ENCODE measurements around the gene NUP88.

NUP88 gene

DNA sequence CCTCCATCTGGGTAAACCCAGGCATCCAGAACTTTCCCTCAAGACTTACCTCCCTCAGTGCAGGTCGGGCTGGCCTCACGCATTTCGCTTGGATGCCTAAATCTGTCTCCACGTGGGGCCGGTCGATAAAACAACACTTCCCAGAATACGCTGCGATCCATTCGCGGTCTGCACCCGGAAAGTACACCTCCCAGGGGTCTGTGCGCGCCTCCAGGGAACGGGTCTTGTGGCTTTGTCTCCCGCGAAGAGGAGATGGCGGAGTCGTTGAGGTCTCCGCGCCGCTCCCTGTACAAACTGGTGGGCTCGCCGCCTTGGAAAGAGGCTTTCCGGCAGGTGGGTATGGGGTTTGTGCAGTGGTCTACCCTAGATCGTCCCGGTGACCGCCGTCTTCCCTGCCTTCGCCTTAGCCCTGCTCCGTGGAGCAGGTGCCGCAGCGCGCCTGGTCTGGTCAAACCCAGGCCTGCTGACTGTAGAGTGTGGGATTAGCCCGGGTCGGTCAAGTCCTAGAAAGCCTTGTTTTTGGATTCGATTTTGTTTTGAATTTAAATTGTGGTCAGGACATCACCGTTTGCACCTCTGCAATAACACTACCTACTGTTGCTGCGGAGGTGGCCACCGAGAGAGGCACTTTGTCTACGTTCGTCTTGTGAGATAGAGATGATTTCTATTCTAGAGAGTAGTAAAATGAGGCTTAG lies 644 bp upstream of the NUP88 start, which contains the start of gene RPAIN:
Gene RPAIN, plus strand, starts transcription at position 224 of the 695 bp plus-strand sequence. Its CDS starts 29 bp downstream, at position 253.
- DNase-seq (ENCODE audit: low read depth in 2 of 2), result peak; percentile 78 to 83

- peak; percentile 23 to 44 for DNase-seq (ENCODE audit: low read depth in 2 of 2)
Measured at GRCh38 chr17:5418858-5419355, 555 bp downstream of the NUP88 start.

- no peak for DNase-seq (ENCODE audit: low read depth in 2 of 2)
Measured at GRCh38 chr17:5416901-5417300, 2.6 kb downstream of the NUP88 start.

- no peak for DNase-seq (ENCODE audit: low read depth in 2 of 2)
Measured at GRCh38 chr17:5413682-5414081, 5.8 kb downstream of the NUP88 start.

- no peak for DNase-seq (ENCODE audit: low read depth in 2 of 2)
Measured at GRCh38 chr17:5410594-5411272, 8.7 kb downstream of the NUP88 start.

DNA sequence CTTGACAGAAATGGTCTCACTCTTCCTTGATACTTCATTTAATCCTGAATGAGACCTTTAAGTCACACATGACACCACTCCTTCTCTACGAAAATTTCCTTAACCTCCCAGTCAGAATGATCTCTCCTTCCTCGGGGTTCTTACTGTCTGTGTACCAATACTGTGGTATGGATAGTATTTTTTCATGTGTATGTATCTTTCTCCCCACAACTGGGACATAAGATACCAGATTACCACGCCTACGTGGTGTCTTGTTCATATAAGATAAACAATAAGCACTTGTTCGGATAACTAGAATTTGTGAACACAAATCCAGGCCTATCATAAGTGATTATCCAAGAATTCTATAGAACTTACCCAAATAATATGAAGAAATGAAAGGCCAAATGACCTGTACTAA lies 11.3 kb downstream of the NUP88 start:
- DNase-seq (ENCODE audit: low read depth in 2 of 2), result no peak

DNA sequence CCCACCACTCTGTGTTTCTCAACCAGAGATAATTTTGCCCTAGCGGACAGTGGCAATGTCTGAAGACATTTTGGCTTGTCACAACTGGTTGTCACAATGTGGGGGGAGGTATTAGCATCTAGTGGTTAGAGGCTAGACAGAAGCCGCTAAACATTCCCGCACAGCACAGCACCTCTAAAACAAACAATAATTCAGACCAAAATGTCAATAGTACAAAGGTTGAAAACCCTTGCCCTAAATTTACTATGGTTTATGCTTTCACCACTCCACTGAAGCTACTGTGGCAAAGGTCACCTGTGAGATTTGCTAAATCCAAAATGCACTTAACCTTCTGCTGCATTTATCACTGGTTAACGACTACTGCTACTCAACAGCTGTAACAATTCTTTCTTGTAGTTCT lies 14.1 kb downstream of the NUP88 start:
- no peak for DNase-seq (ENCODE audit: low read depth in 2 of 2)

DNA sequence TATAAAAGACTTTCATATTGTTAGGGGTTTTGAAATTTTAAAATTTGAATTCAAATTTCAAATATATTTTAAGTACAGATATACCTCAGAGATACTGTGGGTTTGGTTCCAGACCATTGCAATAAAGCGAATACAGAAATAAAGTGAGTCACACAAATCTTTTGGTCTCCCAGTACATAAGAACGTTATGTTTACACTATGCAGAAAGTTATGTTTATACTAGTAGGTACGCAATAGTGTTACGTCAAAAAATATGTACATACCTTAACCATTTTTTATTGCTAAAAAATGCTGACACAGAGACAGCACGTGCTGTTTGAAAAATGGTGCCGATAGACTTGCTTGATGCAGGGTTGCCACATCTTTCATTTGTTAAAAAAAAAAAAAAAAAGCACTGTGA lies 19.7 kb downstream of the NUP88 start:
- no peak for DNase-seq (ENCODE audit: low read depth in 2 of 2)

DNA sequence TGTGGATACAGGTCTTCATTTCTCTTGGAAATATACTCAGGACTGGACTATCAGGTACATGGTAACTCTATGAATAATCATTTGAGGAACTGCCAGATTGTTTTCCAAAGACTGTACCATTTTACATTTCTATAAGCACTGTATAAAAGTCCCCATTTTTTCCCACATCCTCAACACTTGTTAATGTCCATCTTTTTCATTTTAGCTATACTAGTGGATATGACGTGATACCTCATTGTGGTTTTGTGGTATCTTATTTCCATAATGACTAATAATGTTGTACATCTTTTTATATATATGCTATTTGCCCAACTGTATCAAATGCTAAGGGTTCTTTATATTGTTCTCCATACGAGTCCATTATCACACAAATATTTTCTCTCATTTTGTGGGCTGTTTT lies 22.9 kb downstream of the NUP88 start:
- DNase-seq (ENCODE audit: low read depth in 2 of 2), result no peak

DNA sequence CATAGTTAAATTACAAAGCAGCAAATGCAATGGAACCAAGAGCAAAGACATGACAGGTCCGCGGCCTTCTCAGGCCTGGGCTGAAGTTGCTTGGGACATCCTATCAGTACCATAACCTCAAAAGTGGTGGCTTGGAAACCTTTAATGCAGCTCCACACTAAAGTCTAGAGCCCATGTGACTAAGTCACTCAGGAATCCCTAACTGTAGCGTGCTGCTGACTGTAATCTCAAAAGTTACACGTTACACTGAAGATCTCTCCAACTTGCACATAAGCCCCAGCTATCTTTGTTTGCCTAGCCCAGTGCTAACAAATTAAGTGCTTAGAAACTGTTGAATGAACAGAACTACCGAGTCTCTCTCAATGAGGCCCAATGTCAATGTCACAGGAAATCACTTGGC lies 27.8 kb downstream of the NUP88 start:
- no peak for DNase-seq (ENCODE audit: low read depth in 2 of 2)

- DNase-seq (ENCODE audit: low read depth in 2 of 2), result no peak
Measured at GRCh38 chr17:5381542-5381941, 37.9 kb downstream of the NUP88 start.

DNA sequence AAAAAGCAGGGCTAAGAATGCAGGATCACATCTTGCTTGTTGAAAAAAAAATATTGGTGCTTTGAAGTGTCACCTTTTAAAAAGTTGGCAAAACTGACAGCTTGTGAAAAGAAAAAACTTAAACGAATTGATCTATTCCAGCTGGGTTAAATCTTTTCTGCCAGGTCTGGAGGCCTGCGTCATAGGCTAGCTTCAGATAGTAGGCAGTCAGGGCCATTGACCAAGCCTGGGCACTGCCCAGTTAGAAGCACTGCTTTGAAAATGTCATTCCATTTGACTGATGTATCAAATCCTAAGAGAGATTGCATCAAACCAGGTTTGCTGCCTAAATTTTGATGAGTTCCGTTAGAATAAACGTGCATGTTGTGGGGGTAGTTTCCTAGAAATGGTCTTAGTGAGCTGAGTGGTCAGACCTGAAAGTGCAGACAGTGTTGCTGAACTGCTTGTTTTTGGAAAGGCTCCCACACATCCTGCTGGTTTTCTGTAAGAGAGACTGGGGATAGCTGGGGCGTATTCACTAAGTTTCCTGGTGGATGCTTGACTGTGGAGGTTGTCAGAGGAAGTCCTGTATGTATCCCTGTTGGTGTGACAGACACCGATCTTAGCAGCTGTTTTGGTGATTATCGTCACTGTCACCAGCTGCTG lies 38.8 kb downstream of the NUP88 start:
- DNase-seq (ENCODE audit: low read depth in 2 of 2), result no peak

- DNase-seq (ENCODE audit: low read depth in 2 of 2), result no peak
Measured at GRCh38 chr17:5379351-5380107, 39.9 kb downstream of the NUP88 start.

GRCh38 chr17:5378566-5379207 lies 40.8 kb downstream of the NUP88 start:
- DNase-seq (ENCODE audit: low read depth in 2 of 2), result no peak

DNA sequence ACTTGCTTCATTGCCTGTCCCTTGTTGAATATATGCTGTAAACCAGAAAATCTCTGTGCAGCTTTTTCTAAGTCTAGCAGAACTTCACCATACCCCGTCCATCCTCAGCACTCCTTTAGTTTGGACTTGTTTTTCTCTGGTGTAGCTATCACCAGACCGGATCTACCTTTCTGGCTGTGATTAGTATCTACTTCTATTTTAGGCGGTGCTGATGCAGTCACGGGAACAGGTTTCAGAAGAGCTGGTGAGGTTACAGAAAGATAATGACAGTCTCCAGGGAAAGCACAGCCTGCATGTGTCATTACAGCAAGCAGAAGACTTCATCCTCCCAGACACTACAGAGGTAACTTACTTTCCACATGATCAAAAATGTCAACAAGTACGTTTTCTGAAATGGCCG lies 46.4 kb downstream of the NUP88 start:
- DNase-seq (ENCODE audit: low read depth in 2 of 2), result no peak

- no peak for DNase-seq (ENCODE audit: low read depth in 2 of 2)
Measured at GRCh38 chr17:5370411-5370810, 49.1 kb downstream of the NUP88 start.

- DNase-seq (ENCODE audit: low read depth in 2 of 2), result no peak
Measured at GRCh38 chr17:5365831-5366230, 53.6 kb downstream of the NUP88 start.

GRCh38 chr17:5364696-5365095 lies 54.8 kb downstream of the NUP88 start:
- DNase-seq (ENCODE audit: low read depth in 2 of 2), result no peak

DNA sequence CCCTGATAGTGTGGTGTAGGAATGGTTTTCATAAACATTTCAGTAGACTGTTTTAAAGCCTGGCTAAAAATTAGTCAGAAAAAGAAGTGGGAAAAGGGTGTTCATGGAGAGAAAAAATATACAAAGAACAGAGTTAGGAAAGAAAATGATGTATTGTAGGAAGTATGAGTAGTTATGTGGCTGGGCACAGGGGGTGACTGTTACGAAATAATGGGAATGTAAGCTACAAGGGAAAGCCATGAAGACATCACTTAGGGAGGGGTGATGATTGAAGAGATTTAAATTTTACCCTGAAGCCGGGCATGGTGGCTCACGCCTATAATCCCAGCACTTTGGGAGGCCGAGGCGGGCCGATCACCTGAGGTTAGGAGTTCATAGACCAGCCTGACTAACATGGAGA lies 55.3 kb downstream of the NUP88 start:
- DNase-seq (ENCODE audit: low read depth in 2 of 2), result no peak

GRCh38 chr17:5362162-5362811 lies 57.2 kb downstream of the NUP88 start:
- no peak for DNase-seq (ENCODE audit: low read depth in 2 of 2)

DNA sequence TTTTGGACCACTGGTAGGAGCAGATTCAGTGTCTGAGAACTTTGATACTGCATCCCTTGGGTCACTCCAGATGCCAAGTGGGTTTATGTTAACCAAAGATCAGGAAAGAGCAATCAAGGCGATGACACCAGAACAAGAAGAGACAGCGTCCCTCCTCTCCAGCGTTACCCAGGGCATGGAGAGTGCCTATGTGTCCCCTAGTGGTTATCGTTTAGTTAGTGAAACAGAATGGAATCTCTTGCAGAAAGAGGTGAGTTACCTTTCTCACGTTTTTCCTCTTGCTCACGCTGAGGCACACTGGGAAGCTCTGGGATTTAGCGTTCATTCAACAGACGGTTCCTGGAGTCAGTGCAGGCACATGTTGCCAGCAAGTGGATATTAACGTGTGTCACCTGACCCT lies 58.0 kb downstream of the NUP88 start:
- DNase-seq (ENCODE audit: low read depth in 2 of 2), result no peak
